OCI-LY3 (cell line): ENCODE measurements around the gene RPS6KL1.
"Not testable (repeated sequence)": the region's sequence is repeated elsewhere in the genome, so short reads cannot be mapped to it uniquely, and the experiment has no call there.

Experiments used
- H2AFZ ChIP-seq: fragments of 200-600, 300-600 bp; shearing (Covaris generic); 2 replicates; pipeline ENCODE4 v1.6.0; 2014; ENCODE audit warnings: antibody characterized with exemption, low read depth, low read length
- H3K27ac ChIP-seq: fragments of 200-600, 300-600 bp; sonication (generic); 2 replicates; pipeline ENCODE4 v1.5.1; 2014; ENCODE audit warnings: mild to moderate bottlenecking, low read length, moderate library complexity, mixed read lengths
- H3K27me3 ChIP-seq: fragments of 200-600, 300-600 bp; sonication (generic); 2 replicates; pipeline ENCODE4 v1.6.1; 2014; ENCODE audit warnings: low read depth, low read length, mixed read lengths
- H3K36me3 ChIP-seq: fragments of 200-600, 300-600 bp; sonication (generic); replicated peaks from 2 replicates; pipeline ENCODE3; 2014; ENCODE audit warnings: low read depth, low read length, mixed read lengths
- H3K4me1 ChIP-seq: fragments of 300-600, 200-600 bp; sonication (generic); 2 replicates; pipeline ENCODE4 v1.6.1; 2014; ENCODE audit warnings: low read length, mixed read lengths
- H3K4me2 ChIP-seq: fragments of 200-600, 300-600 bp; sonication (generic); 2 replicates; pipeline ENCODE4 v1.6.1; 2014; ENCODE audit warnings: low read length, mixed read lengths
- H3K4me3 ChIP-seq: fragments of 300-600, 200-600 bp; sonication (generic); 2 replicates; pipeline ENCODE4 v1.5.1; 2014; ENCODE audit warnings: antibody characterized with exemption, mild to moderate bottlenecking, low read length, moderate library complexity
- H3K79me2 ChIP-seq: fragments of 300-600, 200-600 bp; shearing (Covaris generic); 2 replicates; pipeline ENCODE4 v1.6.1; 2014; ENCODE audit warnings: mild to moderate bottlenecking, low read length, mixed read lengths
- H3K9ac ChIP-seq: fragments of 300-600, 200-600 bp; shearing (Covaris generic); 2 replicates; pipeline ENCODE4 v1.6.0; 2014; ENCODE audit warnings: mild to moderate bottlenecking, low read length, moderate library complexity
- H3K9me3 ChIP-seq: fragments of 200-600, 300-600 bp; shearing (Covaris generic); 2 replicates; pipeline ENCODE4 v1.6.1; 2014; ENCODE audit warnings: low read length, mixed read lengths; ENCODE audit not compliant: insufficient read depth
- H4K20me1 ChIP-seq: fragments of 200-600, 300-600 bp; sonication (generic); 2 replicates; pipeline ENCODE4 v1.6.1; 2016; ENCODE audit warnings: low read length, mixed read lengths; ENCODE audit not compliant: insufficient read depth
- EZH2phosphoT487 ChIP-seq: fragments of 200-600 bp; shearing (Covaris generic); IDR thresholded peaks from 2 replicates; pipeline ENCODE4 v1.6.1; 2018; ENCODE audit warnings: antibody characterized with exemption, mixed run types, low read depth
- TF ChIP-seq, protein P1 (sequence below): fragments of 200-600, 300-600 bp; sonication (generic); IDR thresholded peaks from 2 replicates; pipeline ENCODE4 v1.5.1; 2014; ENCODE audit warnings: antibody characterized with exemption, low read length, low read depth

RPS6KL1 gene

GRCh38 chr14:74934041-74934440, 11.0 kb upstream of the RPS6KL1 start:
- Histone ChIP-seq H3K27ac (no peak overlapping the region), H3K4me3 (no peak overlapping the region), H3K79me2 (no peaks in the 10 kb centered on the region), H3K9me3 (no peaks in the 10 kb centered on the region), H3K9ac (no peak overlapping the region), H4K20me1 (no peaks in the 10 kb centered on the region), H3K27me3 (peaks cover 9% of the 10 kb centered on the region; the same call in 1 of the 2 replicates), H2AFZ (no peak overlapping the region), H3K36me3 (no peaks in the 10 kb centered on the region), H3K4me2 (no peak overlapping the region), H3K4me1 (peaks cover 28% of the 10 kb centered on the region)
- TF ChIP-seq EZH2phosphoT487, result no peak
- TF ChIP-seq, protein P1, sequence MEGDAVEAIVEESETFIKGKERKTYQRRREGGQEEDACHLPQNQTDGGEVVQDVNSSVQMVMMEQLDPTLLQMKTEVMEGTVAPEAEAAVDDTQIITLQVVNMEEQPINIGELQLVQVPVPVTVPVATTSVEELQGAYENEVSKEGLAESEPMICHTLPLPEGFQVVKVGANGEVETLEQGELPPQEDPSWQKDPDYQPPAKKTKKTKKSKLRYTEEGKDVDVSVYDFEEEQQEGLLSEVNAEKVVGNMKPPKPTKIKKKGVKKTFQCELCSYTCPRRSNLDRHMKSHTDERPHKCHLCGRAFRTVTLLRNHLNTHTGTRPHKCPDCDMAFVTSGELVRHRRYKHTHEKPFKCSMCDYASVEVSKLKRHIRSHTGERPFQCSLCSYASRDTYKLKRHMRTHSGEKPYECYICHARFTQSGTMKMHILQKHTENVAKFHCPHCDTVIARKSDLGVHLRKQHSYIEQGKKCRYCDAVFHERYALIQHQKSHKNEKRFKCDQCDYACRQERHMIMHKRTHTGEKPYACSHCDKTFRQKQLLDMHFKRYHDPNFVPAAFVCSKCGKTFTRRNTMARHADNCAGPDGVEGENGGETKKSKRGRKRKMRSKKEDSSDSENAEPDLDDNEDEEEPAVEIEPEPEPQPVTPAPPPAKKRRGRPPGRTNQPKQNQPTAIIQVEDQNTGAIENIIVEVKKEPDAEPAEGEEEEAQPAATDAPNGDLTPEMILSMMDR, result no peak

DNA sequence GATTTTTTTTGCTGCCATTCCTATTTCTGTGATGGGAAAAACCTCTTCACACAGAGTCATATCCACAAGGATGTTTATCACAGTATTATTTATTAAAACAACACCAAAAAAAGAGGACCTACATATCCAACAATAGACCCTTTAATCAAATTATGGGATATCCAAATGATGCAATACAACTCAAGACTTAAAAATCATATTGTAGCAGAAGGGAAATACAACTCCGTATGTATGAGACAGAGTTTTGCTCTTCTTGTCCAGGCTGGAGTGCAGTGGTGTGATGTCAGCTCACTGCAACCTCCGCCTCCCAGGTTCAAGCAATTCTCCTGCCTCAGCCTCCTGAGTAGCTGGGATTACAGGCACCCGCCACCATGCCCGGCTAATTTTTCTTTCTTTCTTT, 9.9 kb upstream of the RPS6KL1 start:
- Histone ChIP-seq H2AFZ (peak overlapping the region; percentile 66), H3K4me3 (0 out of 2 replicates have a peak overlapping the region, but pooled peaks have one; percentile 16), H3K4me1 (peaks cover 17% of the 10 kb centered on the region), H3K27me3 (peaks cover 11% of the 10 kb centered on the region; the same call in 1 of the 2 replicates), H3K4me2 (peak overlapping the region; percentile 49)
- H4K20me1 ChIP-seq, H3K27ac ChIP-seq, H3K9me3 ChIP-seq, H3K79me2 ChIP-seq, H3K9ac ChIP-seq, H3K36me3 ChIP-seq: not testable (repeated sequence)

- Histone ChIP-seq H3K9me3 (no peaks in the 10 kb centered on the region), H3K4me2 (peak overlapping the region; percentile 49), H3K4me1 (peaks cover 14% of the 10 kb centered on the region), H3K9ac (no peak overlapping the region), H3K27ac (no peak overlapping the region), H3K4me3 (0 out of 2 replicates have a peak overlapping the region, but pooled peaks have one; percentile 16), H3K79me2 (no peaks in the 10 kb centered on the region), H2AFZ (peak overlapping the region; percentile 66), H3K27me3 (peaks cover 16% of the 10 kb centered on the region), H4K20me1 (no peaks in the 10 kb centered on the region), H3K36me3 (no peaks in the 10 kb centered on the region)
- TF ChIP-seq, protein P1, result no peak
- TF ChIP-seq EZH2phosphoT487, result no peak
These were observed 9.4 kb upstream of the RPS6KL1 start for GRCh38 chr14:74932401-74932901.

GRCh38 chr14:74931744-74932143, 8.7 kb upstream of the RPS6KL1 start:
- H3K27ac ChIP-seq, H2AFZ ChIP-seq, H3K4me2 ChIP-seq, H3K9me3 ChIP-seq, H3K79me2 ChIP-seq, H4K20me1 ChIP-seq, H3K9ac ChIP-seq, H3K4me3 ChIP-seq, H3K36me3 ChIP-seq: not testable (repeated sequence)
- Histone ChIP-seq H3K4me1 (peaks cover 14% of the 10 kb centered on the region), H3K27me3 (peaks cover 21% of the 10 kb centered on the region)

- H3K9ac ChIP-seq, result no peak overlapping the region
- no peak overlapping the region for H3K4me3 ChIP-seq
- no peak overlapping the region for H3K4me2 ChIP-seq
- peaks cover 21% of the 10 kb centered on the region for H3K27me3 ChIP-seq
- TF ChIP-seq, protein P1, result no peak
- no peak for TF ChIP-seq EZH2phosphoT487
- no peaks in the 10 kb centered on the region for H3K9me3 ChIP-seq
- peaks cover 14% of the 10 kb centered on the region for H3K4me1 ChIP-seq
- H3K79me2 ChIP-seq, result no peaks in the 10 kb centered on the region
- H3K27ac ChIP-seq, result no peak overlapping the region
- H2AFZ ChIP-seq, result no peak overlapping the region
- no peaks in the 10 kb centered on the region for H4K20me1 ChIP-seq
- no peaks in the 10 kb centered on the region for H3K36me3 ChIP-seq
These were observed 6.2 kb upstream of the RPS6KL1 start for GRCh38 chr14:74929242-74929641.
